Activated gamma-delta T cell (primary cell): ENCODE data around the gene GPC6.

Experiments used
- DNase-seq: peaks from one replicate; lab custom pipeline; 2025; lab: John Stamatoyannopoulos, UW

The GPC6 gene

DNA sequence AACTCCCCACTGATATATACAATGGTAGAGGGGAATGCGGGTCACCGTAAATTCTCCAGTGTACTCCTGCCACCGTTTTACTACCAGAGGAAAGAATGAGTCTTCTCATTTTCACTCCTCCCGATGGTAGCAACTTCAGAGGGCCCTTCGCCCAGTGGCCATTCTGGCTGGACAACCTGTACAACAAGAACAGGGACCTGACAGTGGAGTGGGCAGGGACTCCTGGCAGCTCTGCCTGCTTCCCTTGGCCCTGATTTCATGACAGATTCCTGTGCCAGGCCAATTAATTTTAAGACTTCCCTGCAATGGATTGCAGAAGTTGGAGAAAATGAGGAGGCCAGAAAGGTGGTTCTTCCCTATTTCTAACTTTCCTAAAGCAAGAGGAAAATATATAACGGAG lies 148.9 kb downstream of the GPC6 start:
- DNase-seq: no peak

DNA sequence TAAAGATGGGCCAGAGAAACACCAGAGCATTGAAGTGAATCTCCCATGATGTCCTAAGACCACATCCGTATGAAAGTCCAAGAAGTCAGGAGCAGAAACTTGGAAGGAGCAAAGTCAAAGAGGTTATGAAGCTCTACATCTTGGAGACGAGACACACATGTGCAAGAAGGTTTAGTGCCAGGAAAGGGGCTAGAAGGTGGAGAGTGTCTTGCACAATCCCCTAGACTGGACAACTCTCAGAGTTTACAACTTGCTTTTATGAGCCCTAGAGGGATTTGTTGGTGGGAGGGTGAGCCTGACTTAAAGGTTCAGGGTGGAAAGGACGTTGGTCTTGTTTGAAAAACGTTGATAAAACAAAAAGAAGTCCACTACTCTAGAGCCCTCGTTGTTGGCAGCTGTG lies 150.6 kb downstream of the GPC6 start:
- no peak for DNase-seq

DNA sequence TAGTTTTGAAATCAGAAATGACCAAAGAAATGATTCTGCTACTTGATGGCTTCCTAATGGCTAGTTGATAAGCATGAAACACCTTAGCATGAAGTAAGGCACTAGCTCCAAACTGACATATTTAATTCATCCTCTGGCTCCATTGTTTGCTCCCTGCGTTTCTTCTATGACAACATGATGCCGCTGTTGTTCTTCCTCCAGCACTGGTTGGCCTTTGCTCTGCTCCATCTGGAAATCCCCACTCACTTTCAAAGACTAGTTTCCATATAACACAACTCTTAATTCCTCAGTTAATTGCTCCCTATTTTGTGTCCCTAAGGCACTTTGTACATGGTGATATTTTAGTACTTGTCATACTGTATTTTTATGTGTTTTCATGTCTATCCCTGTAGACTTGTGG lies 151.6 kb downstream of the GPC6 start:
- DNase-seq: no peak

DNA sequence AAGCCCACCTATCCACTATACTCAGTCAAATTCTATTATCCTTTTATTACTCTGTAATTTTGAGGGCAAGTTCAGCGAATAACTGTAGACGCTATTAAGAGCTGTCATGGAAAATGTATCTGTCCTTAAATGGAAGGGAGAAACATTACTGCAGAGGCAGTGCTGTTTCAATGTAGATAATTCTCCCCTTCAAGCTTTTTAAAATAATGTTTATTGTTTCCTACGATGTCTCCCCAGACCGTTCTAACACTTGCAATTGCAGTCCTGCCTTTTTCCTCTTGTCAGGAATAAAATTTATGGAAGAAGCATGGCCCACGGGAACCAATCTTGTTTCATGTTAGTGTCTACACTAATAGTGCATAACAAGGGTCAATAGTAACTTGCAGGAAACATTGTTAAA lies 159.5 kb downstream of the GPC6 start:
- no peak for DNase-seq

DNA sequence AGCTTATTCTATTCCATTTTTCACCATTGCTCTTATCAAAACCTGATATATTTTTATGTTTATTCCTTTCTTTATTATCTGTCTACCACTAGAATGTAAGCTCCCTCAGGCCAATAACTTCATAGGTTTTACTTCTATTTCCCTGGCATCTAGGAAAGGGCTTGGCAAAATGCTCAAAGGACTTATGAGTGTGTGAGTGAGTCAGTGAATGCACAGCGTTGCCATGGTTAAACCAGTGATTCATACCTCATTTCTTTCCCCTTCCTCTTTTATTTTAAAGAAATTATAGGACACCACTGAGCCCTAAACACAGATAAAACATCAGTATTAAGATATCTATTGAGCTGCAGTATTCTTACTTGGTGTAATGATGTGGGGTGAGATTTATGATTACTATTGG lies 162.1 kb downstream of the GPC6 start:
- DNase-seq: no peak

DNA sequence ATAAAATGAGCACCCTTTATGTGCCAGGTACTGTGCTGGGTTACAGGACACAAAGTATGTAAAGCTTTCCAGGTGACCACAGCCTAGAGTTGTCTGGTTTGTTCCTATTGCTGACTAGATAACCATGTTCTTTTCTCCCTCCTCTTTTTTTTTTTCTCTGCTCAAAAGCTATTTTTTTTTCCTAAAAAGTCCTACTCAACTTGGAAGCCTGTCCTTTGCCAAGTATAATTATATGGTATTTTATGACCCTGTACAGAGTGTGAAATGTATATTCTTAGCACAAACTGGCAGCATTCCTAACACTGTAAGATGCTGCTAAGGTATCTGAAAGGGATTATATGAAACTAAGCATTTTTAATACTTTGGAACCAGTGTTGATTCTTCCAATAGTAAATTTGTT lies 171.0 kb downstream of the GPC6 start:
- DNase-seq: no peak

DNA sequence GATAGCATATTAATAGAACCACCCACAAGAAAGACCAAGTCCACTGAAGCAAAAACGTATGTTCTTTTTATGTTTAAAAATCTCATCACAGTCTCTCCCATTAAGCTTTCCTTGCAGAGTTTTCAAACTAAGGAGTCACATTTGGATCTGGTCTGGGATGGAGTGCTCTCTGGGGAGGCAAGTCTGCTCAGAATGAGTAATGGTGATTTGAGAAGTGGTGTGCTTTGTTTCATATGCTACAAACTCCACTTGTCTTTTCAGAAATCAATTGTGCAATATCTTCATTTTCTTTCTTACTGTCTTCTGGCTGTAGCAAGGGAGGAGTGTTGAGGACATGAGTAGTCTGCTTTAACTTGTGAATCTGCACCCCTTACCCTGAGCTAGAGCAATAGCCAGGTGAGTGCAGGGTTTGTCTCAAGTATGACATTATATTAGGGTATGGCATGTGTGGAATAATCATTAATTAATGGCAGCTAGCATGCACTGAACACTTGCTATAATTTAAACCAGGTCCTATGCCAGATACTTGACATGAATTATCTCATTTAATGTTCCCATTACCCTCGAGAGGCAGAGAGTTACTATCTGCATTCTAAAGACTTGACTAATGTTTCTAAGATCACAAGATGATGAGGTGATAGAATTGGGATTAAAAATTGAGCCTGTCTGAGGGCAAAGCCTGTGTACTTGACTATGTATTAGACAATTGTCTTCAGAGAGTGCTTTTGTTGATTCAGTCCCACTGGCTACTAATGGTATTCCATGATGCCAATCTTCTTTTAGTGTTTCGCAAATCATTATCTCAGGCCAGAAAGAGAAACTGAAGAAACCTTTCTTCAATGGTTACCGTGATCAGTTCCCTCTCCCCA lies 171.8 kb downstream of the GPC6 start:
- no peak for DNase-seq

DNA sequence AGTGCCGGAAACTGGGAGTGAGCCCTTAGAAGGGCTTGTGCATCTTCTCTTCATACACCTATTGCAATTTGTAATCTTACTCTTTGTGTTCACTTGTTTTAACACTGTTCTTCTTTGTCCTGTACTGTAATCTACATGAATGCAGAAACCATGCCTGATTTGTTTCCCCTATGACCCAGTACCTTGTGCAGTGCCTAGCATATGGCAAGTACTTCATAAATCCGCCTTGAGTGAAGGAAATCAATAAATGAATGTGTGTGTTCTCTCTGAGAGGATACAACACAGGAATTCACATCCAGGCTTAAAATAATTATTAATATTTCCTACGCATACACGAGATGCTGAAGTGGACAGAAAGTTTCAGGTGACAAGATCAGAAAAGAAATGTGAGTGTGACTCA lies 172.6 kb downstream of the GPC6 start:
- no peak for DNase-seq

DNA sequence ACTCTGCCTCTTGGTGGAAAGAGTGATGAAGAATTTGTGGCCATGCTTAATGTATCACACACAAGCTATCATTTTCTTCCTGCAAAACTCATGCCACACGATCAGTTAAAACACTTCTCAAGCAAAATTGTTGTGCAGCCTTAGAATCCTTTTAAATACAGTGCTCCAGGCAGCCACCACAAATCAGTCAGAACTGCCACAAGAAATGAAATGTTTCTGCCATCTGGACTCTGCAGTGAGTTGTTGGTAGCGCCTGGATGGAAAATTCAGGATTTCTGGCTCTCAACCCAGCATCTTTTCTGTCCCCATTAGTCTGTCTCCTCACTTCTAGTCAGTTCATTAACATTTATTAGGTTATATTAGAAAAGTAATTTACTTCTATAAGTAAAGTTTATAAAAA lies 179.5 kb downstream of the GPC6 start:
- no peak for DNase-seq

DNA sequence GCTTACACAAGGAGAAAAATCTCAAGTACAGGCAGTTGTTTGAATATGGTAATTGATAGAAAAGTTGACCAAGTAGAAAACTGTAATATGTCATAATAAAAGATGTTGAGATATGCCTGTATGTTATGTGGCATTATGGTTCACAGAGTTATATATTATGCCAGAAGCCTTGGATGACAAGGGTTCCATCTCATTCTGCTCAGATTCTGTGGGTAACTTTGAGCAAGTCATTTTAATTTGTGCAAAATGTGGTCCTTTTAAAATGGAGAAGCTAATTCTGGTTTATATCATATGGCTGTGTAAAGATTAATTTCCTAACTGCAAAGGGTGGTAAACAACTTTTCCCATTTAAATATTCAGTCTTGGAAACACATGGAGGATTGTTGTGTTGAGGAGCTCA lies 180.9 kb downstream of the GPC6 start:
- DNase-seq: no peak

DNA sequence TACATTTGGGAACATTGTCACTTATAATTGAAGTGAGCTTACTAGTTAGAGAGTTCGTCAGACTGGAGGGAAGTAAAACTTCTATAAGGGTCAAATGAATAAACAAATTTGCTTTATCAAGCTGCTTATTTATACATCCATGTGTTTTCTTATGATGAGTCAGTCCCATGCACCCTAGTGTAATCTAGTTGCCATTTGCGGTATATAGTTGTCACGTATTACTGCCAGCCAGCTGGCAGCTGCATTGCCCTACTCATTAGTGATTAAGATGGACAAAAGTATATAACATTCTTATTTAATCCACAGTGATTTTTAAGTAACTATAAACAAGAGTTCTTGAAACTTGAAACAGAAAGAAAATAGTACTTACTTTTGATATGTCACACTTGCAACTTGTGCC lies 182.4 kb downstream of the GPC6 start:
- no peak for DNase-seq

DNA sequence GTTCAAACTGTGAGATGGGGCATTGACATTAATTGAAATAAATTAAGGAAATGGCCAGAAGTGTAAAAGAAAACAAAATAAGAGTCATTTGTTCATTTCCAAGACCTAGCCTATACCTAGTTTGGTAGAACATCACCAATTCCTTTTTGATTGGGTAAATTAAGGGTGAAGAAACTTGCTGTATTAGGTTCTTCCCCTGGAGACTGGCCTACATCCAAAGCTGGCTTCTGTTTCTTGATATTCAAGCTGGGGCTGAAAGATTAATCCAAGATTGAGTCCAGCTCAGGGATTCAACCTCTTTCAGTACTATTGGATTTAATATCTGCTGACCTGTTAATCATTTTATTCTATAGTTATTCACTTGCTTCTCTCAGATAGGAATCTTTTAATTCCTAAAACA lies 183.2 kb downstream of the GPC6 start:
- no peak for DNase-seq

DNA sequence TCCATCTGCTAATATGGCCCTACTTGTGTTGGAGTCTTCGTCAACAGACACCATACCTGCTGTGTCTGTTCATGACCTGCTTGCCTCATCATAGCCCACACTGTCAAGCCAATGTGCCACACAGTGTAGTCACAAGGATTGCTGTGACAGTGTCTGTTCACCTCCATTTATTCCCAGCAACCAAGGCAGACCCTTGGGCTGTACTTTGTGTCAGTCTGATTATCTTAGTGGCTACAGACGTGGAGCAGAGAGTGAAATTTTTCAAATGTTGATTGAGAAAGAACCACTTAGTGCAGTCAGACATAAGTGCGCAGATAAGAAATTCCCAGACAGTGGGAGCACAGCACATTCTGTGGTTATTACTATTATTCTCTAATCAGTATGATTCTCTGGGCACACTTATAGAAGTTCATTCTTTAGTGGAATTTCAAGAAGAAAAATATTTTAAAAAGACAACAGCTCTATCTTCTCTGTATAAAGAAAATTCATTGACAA lies 184.6 kb downstream of the GPC6 start:
- DNase-seq: no peak

DNA sequence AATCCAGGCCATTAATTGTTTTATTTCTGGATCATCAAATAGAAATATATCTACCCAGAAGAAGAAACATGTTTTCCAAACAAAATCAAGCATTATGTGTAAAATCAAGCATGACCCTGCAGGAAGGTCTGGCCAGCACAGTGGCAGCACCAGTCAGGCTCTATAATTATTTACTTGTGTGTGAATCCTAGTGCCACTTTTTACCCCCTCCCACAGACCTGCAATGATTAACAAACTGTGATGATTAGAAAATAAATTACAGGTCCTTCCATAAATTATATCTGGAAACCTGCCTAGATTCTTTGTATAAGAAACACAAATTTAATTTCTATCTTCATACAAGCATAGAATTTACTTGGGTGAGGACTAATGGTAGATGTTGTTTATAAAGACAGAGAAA lies 186.1 kb downstream of the GPC6 start:
- no peak for DNase-seq

DNA sequence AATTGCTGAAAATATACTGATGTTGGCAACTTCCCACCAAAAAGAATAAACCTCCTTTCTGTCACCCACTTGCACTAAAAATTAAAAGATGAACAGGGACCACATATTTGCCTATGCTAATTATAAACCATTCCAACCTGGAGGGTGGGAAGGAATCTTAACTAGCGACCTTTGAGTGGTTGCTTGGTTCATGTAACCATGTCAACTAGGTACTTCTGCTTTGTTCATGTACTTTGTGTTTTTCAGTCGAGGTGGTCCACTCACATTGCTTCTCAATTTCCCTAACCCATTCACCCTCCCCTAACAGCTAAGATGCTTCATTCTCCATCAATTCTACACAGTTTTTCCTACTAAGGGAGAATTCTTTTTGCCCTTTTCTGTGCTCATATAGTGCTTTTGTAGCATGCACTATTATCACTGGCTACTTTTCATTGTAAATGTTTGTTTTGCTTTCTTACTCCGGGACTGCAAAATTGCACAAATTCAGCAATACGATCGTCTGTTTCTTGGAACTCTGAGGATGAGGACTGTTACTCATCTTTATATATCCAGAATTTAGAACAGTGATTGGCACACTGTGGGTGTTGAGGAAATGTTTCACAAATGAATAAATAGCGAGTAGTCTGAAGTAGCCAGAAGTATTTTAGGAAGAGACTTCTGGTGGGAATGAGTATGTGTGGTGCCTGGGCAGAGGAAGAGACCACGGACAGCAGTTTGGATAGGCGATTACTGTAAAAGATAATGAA lies 187.5 kb downstream of the GPC6 start:
- DNase-seq: no peak

DNA sequence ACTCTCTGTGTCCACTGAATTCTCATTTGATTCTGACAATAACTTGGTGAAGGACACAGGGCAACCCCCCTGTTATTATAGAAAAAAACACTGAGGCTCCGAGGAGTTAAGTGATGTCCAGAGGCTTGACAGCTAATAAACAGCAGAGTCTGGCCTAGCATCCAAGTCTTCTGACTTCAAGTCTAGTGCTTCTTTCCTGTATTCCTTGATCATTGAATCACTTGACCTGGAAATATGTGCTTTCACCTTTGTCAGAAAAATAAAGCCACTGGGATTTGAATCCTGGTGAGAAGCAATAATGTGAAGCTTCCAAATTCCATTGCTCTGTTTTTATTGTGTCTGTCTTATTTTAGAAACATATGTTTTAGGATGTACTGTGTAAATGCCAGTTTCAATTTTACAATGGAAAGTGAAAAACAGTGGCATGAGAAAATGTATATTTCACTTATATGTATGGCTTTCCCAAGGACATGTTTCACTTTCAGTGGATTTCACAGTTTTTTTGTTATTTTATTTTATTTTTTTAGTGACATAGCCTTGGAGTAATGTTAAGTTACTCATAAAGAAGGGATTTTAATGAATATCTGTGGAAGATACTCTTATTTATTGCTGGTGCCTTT lies 190.2 kb downstream of the GPC6 start:
- DNase-seq: no peak

DNA sequence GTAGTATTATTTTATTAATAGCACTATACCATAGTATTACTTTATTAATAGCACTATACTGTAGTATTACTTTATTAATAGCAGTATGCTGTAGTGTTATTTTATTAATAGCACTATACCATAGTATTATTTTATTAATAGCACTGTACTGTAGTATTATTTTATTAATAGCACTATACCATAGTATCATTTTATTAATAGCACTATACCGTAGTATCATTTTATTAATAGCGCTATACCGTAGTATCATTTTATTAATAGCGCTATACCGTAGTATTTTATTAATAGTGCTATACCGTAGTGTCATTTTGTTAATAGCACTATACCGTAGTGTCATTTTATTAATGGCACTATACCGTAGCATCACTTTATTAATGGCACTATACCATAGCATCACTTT lies 191.8 kb downstream of the GPC6 start:
- no peak for DNase-seq

DNA sequence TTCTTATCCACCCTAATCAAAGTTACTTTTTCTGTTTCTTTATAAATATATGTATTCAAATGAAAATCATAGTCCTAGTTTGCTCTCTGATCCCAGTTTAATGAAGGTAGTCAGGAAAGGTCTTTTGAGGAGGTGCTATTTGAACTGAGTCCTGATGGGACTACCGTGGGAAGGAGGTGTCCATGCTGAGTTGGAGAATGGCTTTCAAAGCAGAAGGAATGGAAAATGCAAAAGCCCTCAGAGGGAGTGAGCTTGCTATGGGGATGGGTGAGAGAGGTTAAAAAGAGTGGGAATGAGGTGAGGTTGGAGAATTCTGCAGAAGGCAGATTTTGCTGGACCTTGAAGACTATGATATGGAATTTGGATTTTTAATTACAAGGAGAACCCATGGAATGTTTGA lies 193.6 kb downstream of the GPC6 start:
- DNase-seq: no peak

DNA sequence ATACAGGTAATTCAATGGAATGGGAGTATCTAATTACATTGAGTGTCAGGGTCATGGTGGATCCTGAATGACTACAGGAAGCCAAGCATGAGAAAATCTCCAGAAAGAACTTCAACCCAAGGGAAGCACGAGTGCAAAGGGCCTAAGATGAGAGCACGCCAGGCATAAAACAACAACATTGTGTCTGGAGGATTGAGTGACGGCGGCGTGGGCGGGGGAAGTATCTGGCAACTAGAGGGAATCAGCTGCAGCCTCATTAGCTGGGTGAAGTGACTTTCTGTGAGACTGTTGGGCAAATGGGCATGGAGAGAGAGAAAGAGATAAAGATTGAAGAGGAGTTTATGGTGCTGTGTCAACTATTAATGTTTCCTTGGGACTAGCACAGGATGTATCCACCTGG lies 194.3 kb downstream of the GPC6 start:
- DNase-seq: no peak

DNA sequence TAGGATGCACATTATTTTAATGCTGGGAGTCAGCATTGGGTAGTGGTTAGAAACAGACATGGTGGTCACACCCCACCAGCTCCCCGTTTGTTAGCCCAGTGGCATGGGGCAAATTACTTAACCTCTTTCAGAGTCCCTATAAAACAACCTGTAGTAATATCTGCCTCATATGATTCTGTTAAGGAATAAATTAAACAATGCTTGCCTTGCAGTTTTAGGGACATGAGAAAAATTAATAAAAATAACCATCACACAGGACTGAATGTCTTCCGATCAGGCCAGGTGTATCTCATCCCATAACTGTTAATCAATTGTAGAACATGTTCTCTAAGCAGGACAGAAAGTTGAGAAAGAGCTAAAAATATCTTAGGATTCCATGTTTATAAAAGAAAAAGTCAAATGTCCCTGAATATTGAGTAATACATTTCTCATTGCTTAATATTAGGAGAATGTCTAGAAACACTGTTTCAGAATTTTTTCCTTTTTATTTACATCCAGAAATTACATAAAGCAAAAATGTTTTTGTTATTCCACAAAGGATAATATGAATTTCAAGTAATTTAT lies 196.5 kb downstream of the GPC6 start:
- DNase-seq: no peak

DNA sequence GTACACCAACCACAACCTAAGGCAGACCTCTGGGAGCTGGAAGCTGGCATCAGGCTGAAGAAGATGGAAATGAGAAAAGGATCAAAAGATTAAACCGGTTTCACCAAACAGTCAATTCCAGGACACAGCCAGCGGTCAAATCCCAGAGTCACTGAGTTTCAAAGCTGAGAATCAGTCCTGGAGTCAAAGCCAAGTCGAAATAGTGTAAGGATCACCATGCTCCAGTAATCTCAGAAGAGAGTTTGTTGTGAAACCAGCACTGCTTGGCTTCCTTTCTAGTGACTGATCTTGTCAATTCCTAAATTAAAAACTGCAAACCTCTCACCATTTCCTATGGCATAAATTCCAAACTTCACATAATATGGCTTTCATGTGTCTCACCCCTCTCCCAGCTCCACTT lies 198.8 kb downstream of the GPC6 start:
- no peak for DNase-seq

DNA sequence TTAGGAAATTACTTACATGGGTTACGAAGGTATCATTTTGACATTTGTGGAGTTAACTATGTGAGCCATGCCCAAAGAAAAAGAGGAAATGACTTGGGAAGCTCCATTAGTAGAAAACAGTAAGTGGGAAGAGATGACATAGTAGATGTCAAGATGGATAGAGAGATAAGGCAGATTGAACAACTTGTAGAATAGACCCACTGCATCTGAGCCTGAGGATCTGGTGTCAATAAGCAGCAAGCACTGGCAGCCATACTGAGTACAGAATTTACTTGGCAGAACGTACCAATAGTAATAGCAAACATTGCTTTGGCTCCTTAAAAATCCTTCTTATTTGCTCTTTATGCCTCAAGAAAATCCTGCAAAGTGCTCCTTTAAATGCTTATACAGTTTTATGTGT lies 203.8 kb downstream of the GPC6 start:
- DNase-seq: no peak

DNA sequence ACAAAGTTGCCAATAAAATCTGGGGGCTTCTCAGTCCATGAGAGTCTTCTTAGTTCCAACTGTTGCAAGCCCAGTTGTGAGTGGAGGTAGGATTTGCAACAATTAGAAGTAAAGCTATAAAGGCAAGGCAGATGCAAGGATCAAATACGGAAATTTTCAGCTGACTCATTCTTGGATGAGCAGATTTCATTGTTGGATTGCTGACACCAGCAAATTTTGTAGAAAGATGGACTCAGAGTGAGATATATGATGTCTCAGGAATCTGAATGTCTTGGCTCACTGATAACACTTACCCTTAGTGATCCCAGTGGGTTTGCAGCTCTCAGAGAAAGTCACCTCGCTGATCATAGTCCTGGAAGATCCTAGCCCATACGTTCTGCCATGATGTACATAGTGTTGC lies 209.0 kb downstream of the GPC6 start:
- no peak for DNase-seq
